NB4 (cell line): Measurements from ENCODE around the gene RXRB.

ENCODE experiments used
- DNase-seq: peaks from one replicate; pipeline ENCODE4 v3.0.0; 2010; ENCODE audit warnings: low read depth
- H3K4me3 ChIP-seq: one replicate; pipeline ENCODE4 v1.5.1; 2011; ENCODE audit warnings: mild to moderate bottlenecking, low read depth, low read length, moderate library complexity
- MAX ChIP-seq: IDR thresholded peaks from 2 replicates; pipeline ENCODE4 v1.6.1; 2011; ENCODE audit warnings: low read depth, low read length
- MYC ChIP-seq: IDR thresholded peaks from 2 replicates; pipeline ENCODE4 v1.6.1; 2011; ENCODE audit warnings: low read depth, low read length
- POLR2A ChIP-seq: IDR thresholded peaks from 2 replicates; pipeline ENCODE4 v1.6.1; 2011; ENCODE audit warnings: mild to moderate bottlenecking; ENCODE audit not compliant: insufficient read length; ENCODE audit errors: extremely low read depth
- TF ChIP-seq, protein P1 (sequence below): IDR thresholded peaks from one replicate; pipeline ENCODE4 v1.5.1; 2012; ENCODE audit warnings: low read depth, low read length

Gene RXRB

GRCh38 chr6:33213166-33213988, 12.9 kb upstream of the RXRB start:
- peak; percentile 65 for DNase-seq
- peak overlapping the region; percentile 42 for H3K4me3 ChIP-seq
- TF ChIP-seq POLR2A (no peak), MYC (no peak), MAX (no peak)
- TF ChIP-seq, protein P1, sequence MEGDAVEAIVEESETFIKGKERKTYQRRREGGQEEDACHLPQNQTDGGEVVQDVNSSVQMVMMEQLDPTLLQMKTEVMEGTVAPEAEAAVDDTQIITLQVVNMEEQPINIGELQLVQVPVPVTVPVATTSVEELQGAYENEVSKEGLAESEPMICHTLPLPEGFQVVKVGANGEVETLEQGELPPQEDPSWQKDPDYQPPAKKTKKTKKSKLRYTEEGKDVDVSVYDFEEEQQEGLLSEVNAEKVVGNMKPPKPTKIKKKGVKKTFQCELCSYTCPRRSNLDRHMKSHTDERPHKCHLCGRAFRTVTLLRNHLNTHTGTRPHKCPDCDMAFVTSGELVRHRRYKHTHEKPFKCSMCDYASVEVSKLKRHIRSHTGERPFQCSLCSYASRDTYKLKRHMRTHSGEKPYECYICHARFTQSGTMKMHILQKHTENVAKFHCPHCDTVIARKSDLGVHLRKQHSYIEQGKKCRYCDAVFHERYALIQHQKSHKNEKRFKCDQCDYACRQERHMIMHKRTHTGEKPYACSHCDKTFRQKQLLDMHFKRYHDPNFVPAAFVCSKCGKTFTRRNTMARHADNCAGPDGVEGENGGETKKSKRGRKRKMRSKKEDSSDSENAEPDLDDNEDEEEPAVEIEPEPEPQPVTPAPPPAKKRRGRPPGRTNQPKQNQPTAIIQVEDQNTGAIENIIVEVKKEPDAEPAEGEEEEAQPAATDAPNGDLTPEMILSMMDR, result no peak

DNA sequence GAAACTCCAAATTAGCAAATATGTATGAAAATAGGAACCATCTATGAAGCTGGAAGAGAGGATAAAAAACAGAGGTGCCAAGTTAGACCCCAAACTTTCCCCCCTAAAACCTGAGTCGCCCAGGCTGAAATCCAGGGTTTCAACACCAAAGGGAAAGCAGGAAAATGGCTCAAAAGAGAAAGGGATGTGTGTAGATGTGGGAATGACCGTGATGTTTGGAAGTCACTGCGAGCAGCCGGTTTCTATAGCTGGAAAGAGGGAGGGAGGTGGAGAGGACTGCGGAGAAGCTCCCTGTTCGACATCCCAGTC, 12.3 kb upstream of the RXRB start:
- H3K4me3 ChIP-seq, result peak overlapping the region; percentile 42
- TF ChIP-seq, protein P1, result no peak
- TF ChIP-seq MYC (no peak), POLR2A (no peak), MAX (no peak)

GRCh38 chr6:33211666-33212422, 11.4 kb upstream of the RXRB start:
- no peak overlapping the region for H3K4me3 ChIP-seq
- no peak for TF ChIP-seq MYC
- TF ChIP-seq POLR2A, result no peak
- TF ChIP-seq MAX, result no peak
- TF ChIP-seq, protein P1, result no peak
- DNase-seq, result peak; percentile 12

More for the DNA sequence above, 12.3 kb upstream of the RXRB start:
- no peak for DNase-seq

DNA sequence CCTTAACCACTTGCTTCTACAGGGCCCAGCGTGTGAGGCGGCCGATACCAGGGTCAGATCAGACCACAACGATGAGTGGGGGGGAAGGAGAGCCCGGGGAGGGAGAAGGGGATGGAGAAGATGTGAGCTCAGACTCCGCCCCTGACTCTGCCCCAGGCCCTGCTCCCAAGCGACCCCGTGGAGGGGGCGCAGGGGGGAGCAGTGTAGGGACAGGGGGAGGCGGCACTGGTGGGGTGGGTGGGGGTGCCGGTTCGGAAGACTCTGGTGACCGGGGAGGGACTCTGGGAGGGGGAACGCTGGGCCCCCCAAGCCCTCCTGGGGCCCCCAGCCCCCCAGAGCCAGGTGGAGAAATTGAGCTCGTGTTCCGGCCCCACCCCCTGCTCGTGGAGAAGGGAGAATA, 10.7 kb upstream of the RXRB start:
- DNase-seq, result no peak
- no peak overlapping the region for H3K4me3 ChIP-seq
- TF ChIP-seq MAX (no peak), POLR2A (no peak), MYC (no peak)
- TF ChIP-seq, protein P1, result no peak

DNA sequence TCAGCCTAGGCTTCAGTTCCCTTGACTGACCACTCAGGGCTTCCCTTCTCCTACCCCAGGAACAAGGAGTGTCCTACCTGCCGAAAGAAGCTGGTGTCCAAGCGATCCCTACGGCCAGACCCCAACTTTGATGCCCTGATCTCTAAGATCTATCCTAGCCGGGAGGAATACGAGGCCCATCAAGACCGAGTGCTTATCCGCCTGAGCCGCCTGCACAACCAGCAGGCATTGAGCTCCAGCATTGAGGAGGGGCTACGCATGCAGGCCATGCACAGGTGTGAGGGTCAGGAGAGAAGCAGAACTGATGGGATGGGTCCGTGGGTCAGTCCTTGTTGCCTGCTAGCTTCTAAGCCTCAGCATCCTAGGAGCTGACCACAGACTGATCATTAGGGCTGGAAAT, 9.4 kb upstream of the RXRB start:
- DNase-seq, result no peak
- no peak overlapping the region for H3K4me3 ChIP-seq
- TF ChIP-seq MYC (no peak), MAX (no peak), POLR2A (no peak)
- TF ChIP-seq, protein P1, result no peak
